ENCODE results near the gene MAP3K19. TPM values are rescaled to one million over a fixed set of nuclear protein-coding genes. Genes with fewer than 3 reads are reported as not detected.

Gene MAP3K19
- total RNA-seq, 1 donor from 2014 or later = not detected

GRCh38 chr2:134936691-134937090 is 110.6 kb downstream of the MAP3K19 start:
- Histone ChIP-seq H3K27me3 (ENCODE audit: control insufficient read depth in 3 of 3, insufficient read depth in 3 of 3, low read length in 3 of 3) (no peaks in the 10 kb centered on the region), H3K9ac (ENCODE audit: low read depth in 1 of 3, low read length in 3 of 3) (no peak overlapping the region), H3K4me1 (ENCODE audit: control insufficient read depth in 3 of 3, insufficient read depth in 3 of 3, low read length in 3 of 3) (peaks cover 8 to 17% (median 15%) of the 10 kb centered on the region in 3 donors), H3K36me3 (ENCODE audit: control insufficient read depth in 3 of 3, insufficient read depth in 3 of 3, low read length in 3 of 3) (peaks cover 4 to 22% (median 21%) of the 10 kb centered on the region in 3 donors), H3K4me3 (ENCODE audit: low read length in 3 of 3) (no peak overlapping the region), H3K9me3 (ENCODE audit: control insufficient read depth in 3 of 3, low read length in 3 of 3) (no peaks in the 10 kb centered on the region), H3K27ac (ENCODE audit: low read depth, low read length) (no peak overlapping the region)

- peaks cover 11 to 17% (median 15%) of the 10 kb centered on the region in 3 donors for H3K4me1 ChIP-seq (ENCODE audit: control insufficient read depth in 3 of 3, insufficient read depth in 3 of 3, low read length in 3 of 3)
These were observed 112.6 kb downstream of the MAP3K19 start for GRCh38 chr2:134934641-134935040.

GRCh38 chr2:134934150-134934549 is 113.1 kb downstream of the MAP3K19 start:
- no peaks in the 10 kb centered on the region for H3K27me3 ChIP-seq (ENCODE audit: control insufficient read depth in 3 of 3, insufficient read depth in 3 of 3, low read length in 3 of 3)
- H3K36me3 ChIP-seq (ENCODE audit: control insufficient read depth in 3 of 3, insufficient read depth in 3 of 3, low read length in 3 of 3) = peaks cover 0 to 7% (median 3%) of the 10 kb centered on the region in 3 donors
- H3K9me3 ChIP-seq (ENCODE audit: control insufficient read depth in 3 of 3, low read length in 3 of 3) = no peaks in the 10 kb centered on the region
- no peak overlapping the region for H3K9ac ChIP-seq (ENCODE audit: low read depth in 1 of 3, low read length in 3 of 3)
- H3K4me1 ChIP-seq (ENCODE audit: control insufficient read depth in 3 of 3, insufficient read depth in 3 of 3, low read length in 3 of 3) = peaks cover 11 to 17% (median 15%) of the 10 kb centered on the region in 3 donors
- H3K4me3 ChIP-seq (ENCODE audit: low read length in 3 of 3) = no peak overlapping the region
- no peak overlapping the region for H3K27ac ChIP-seq (ENCODE audit: low read depth, low read length)

More at GRCh38 chr2:134934641-134935040, 112.6 kb downstream of the MAP3K19 start:
- no peaks in the 10 kb centered on the region for H3K9me3 ChIP-seq (ENCODE audit: control insufficient read depth in 3 of 3, low read length in 3 of 3)
- no peak overlapping the region for H3K27ac ChIP-seq (ENCODE audit: low read depth, low read length)
- H3K27me3 ChIP-seq (ENCODE audit: control insufficient read depth in 3 of 3, insufficient read depth in 3 of 3, low read length in 3 of 3) = no peaks in the 10 kb centered on the region
- no peak overlapping the region for H3K4me3 ChIP-seq (ENCODE audit: low read length in 3 of 3)
- H3K36me3 ChIP-seq (ENCODE audit: control insufficient read depth in 3 of 3, insufficient read depth in 3 of 3, low read length in 3 of 3) = peaks cover 0 to 9% (median 6%) of the 10 kb centered on the region in 3 donors
- no peak overlapping the region for H3K9ac ChIP-seq (ENCODE audit: low read depth in 1 of 3, low read length in 3 of 3)

- H3K9me3 ChIP-seq (ENCODE audit: control insufficient read depth in 3 of 3, low read length in 3 of 3) = no peaks in the 10 kb centered on the region
- peaks cover 11 to 17% (median 15%) of the 10 kb centered on the region in 3 donors for H3K4me1 ChIP-seq (ENCODE audit: control insufficient read depth in 3 of 3, insufficient read depth in 3 of 3, low read length in 3 of 3)
- H3K36me3 ChIP-seq (ENCODE audit: control insufficient read depth in 3 of 3, insufficient read depth in 3 of 3, low read length in 3 of 3) = peaks cover 0 to 5% (median 3%) of the 10 kb centered on the region in 3 donors
- no peak overlapping the region for H3K4me3 ChIP-seq (ENCODE audit: low read length in 3 of 3)
- no peak overlapping the region for H3K27ac ChIP-seq (ENCODE audit: low read depth, low read length)
- H3K9ac ChIP-seq (ENCODE audit: low read depth in 1 of 3, low read length in 3 of 3) = no peak overlapping the region
- H3K27me3 ChIP-seq (ENCODE audit: control insufficient read depth in 3 of 3, insufficient read depth in 3 of 3, low read length in 3 of 3) = no peaks in the 10 kb centered on the region
These were observed 113.5 kb downstream of the MAP3K19 start for GRCh38 chr2:134933732-134934131.

- no peak overlapping the region for H3K9ac ChIP-seq (ENCODE audit: low read depth in 1 of 3, low read length in 3 of 3)
- H3K36me3 ChIP-seq (ENCODE audit: control insufficient read depth in 3 of 3, insufficient read depth in 3 of 3, low read length in 3 of 3) = no peaks in the 10 kb centered on the region
- no peak overlapping the region for H3K4me3 ChIP-seq (ENCODE audit: low read length in 3 of 3)
- no peaks in the 10 kb centered on the region for H3K27me3 ChIP-seq (ENCODE audit: control insufficient read depth in 3 of 3, insufficient read depth in 3 of 3, low read length in 3 of 3)
- no peak overlapping the region for H3K27ac ChIP-seq (ENCODE audit: low read depth, low read length)
- no peaks in the 10 kb centered on the region for H3K9me3 ChIP-seq (ENCODE audit: control insufficient read depth in 3 of 3, low read length in 3 of 3)
- peaks cover 11 to 17% (median 15%) of the 10 kb centered on the region in 3 donors for H3K4me1 ChIP-seq (ENCODE audit: control insufficient read depth in 3 of 3, insufficient read depth in 3 of 3, low read length in 3 of 3)
These were observed 114.3 kb downstream of the MAP3K19 start for GRCh38 chr2:134932864-134933526.

GRCh38 chr2:134927195-134927594 is 120.1 kb downstream of the MAP3K19 start:
- Histone ChIP-seq H3K9me3 (ENCODE audit: control insufficient read depth in 3 of 3, low read length in 3 of 3) (no peaks in the 10 kb centered on the region), H3K9ac (ENCODE audit: low read depth in 1 of 3, low read length in 3 of 3) (peak overlapping the region in 1 of 3 donors; percentile 3), H3K36me3 (ENCODE audit: control insufficient read depth in 3 of 3, insufficient read depth in 3 of 3, low read length in 3 of 3) (no peaks in the 10 kb centered on the region), H3K27ac (ENCODE audit: low read depth, low read length) (no peak overlapping the region), H3K4me3 (ENCODE audit: low read length in 3 of 3) (no peak overlapping the region), H3K4me1 (ENCODE audit: control insufficient read depth in 3 of 3, insufficient read depth in 3 of 3, low read length in 3 of 3) (peaks cover 14 to 28% (median 18%) of the 10 kb centered on the region in 3 donors), H3K27me3 (ENCODE audit: control insufficient read depth in 3 of 3, insufficient read depth in 3 of 3, low read length in 3 of 3) (no peaks in the 10 kb centered on the region)

- peaks cover 14 to 33% (median 18%) of the 10 kb centered on the region in 3 donors for H3K4me1 ChIP-seq (ENCODE audit: control insufficient read depth in 3 of 3, insufficient read depth in 3 of 3, low read length in 3 of 3)
- no peak overlapping the region for H3K9ac ChIP-seq (ENCODE audit: low read depth in 1 of 3, low read length in 3 of 3)
- no peaks in the 10 kb centered on the region for H3K36me3 ChIP-seq (ENCODE audit: control insufficient read depth in 3 of 3, insufficient read depth in 3 of 3, low read length in 3 of 3)
- no peaks in the 10 kb centered on the region for H3K27me3 ChIP-seq (ENCODE audit: control insufficient read depth in 3 of 3, insufficient read depth in 3 of 3, low read length in 3 of 3)
- no peak overlapping the region for H3K27ac ChIP-seq (ENCODE audit: low read depth, low read length)
- H3K4me3 ChIP-seq (ENCODE audit: low read length in 3 of 3) = peak overlapping the region in 1 of 3 donors; percentile 11
- H3K9me3 ChIP-seq (ENCODE audit: control insufficient read depth in 3 of 3, low read length in 3 of 3) = no peaks in the 10 kb centered on the region
These were observed 120.9 kb downstream of the MAP3K19 start for GRCh38 chr2:134926231-134926931.

- Histone ChIP-seq H3K4me1 (ENCODE audit: control insufficient read depth in 3 of 3, insufficient read depth in 3 of 3, low read length in 3 of 3) (peaks cover 24 to 43% (median 24%) of the 10 kb centered on the region in 3 donors), H3K27me3 (ENCODE audit: control insufficient read depth in 3 of 3, insufficient read depth in 3 of 3, low read length in 3 of 3) (no peaks in the 10 kb centered on the region), H3K4me3 (ENCODE audit: low read length in 3 of 3) (no peak overlapping the region)
These were observed 122.3 kb downstream of the MAP3K19 start for GRCh38 chr2:134924912-134925311.

GRCh38 chr2:134919341-134920210 is 127.7 kb downstream of the MAP3K19 start:
- H3K4me1 ChIP-seq (ENCODE audit: control insufficient read depth in 3 of 3, insufficient read depth in 3 of 3, low read length in 3 of 3) = peaks cover 14 to 36% (median 18%) of the 10 kb centered on the region in 3 donors
- H3K27me3 ChIP-seq (ENCODE audit: control insufficient read depth in 3 of 3, insufficient read depth in 3 of 3, low read length in 3 of 3) = no peaks in the 10 kb centered on the region

More at GRCh38 chr2:134924912-134925311, 122.3 kb downstream of the MAP3K19 start:
- Histone ChIP-seq H3K9me3 (ENCODE audit: control insufficient read depth in 3 of 3, low read length in 3 of 3) (no peaks in the 10 kb centered on the region), H3K27ac (ENCODE audit: low read depth, low read length) (no peak overlapping the region), H3K36me3 (ENCODE audit: control insufficient read depth in 3 of 3, insufficient read depth in 3 of 3, low read length in 3 of 3) (no peaks in the 10 kb centered on the region), H3K9ac (ENCODE audit: low read depth in 1 of 3, low read length in 3 of 3) (no peak overlapping the region)

More at GRCh38 chr2:134919341-134920210, 127.7 kb downstream of the MAP3K19 start:
- Histone ChIP-seq H3K9me3 (ENCODE audit: control insufficient read depth in 3 of 3, low read length in 3 of 3) (no peaks in the 10 kb centered on the region), H3K27ac (ENCODE audit: low read depth, low read length) (peak overlapping the region; percentile 99), H3K4me3 (ENCODE audit: low read length in 3 of 3) (peak overlapping the region; percentile 92 to 96 (median 95)), H3K36me3 (ENCODE audit: control insufficient read depth in 3 of 3, insufficient read depth in 3 of 3, low read length in 3 of 3) (no peaks in the 10 kb centered on the region), H3K9ac (ENCODE audit: low read depth in 1 of 3, low read length in 3 of 3) (peak overlapping the region; percentile 96 to 98 (median 97))
